Psoas muscle (tissue), 8 donors: ENCODE measurements around the gene DSE. TPM values are rescaled to one million over a fixed set of nuclear protein-coding genes. Genes with fewer than 3 reads are reported as not detected.

Source experiments
- ATAC-seq, 4 donors: fragments of 200-7000 bp; cut with Tn5 transposase; one replicate each; pipeline ENCODE4 v1.9.1; 2020; ENCODE audit warnings: moderate library complexity in 3 of 4, mild to moderate bottlenecking in 2 of 4
- DNase-seq, 2 donors: peaks; one replicate each; pipeline ENCODE4 v3.0.0-alpha.2; 2020
- H3K27ac ChIP-seq: fragments of 200-600 bp; one replicate; pipeline ENCODE4 v1.8.0; 2022
- H3K27me3 ChIP-seq, 3 donors: fragments of 200-600 bp in 1 of 3; one replicate each; pipeline versions ENCODE4 v1.6.1 to v1.8.0; 2013 to 2022; ENCODE audit warnings: low read length in 2 of 3, mild to moderate bottlenecking in 2 of 3, moderate library complexity in 1 of 3; ENCODE audit not compliant: insufficient read depth in 3 of 3
- H3K36me3 ChIP-seq, 2 donors: fragments of 200-600 bp in 1 of 2; one replicate each; pipeline versions ENCODE4 v1.6.1 to v1.8.0; 2013 to 2022; ENCODE audit warnings: low read depth in 1 of 2, mild to moderate bottlenecking in 1 of 2, moderate library complexity in 1 of 2; ENCODE audit not compliant: insufficient read depth in 1 of 2
- H3K4me1 ChIP-seq: fragments of 200-600 bp; one replicate; pipeline ENCODE4 v1.8.0; 2022
- H3K4me3 ChIP-seq: fragments of 200-600 bp; one replicate; pipeline ENCODE4 v1.8.0; 2022; ENCODE audit warnings: mild to moderate bottlenecking
- H3K9me3 ChIP-seq: fragments of 200-600 bp; one replicate; pipeline ENCODE4 v1.8.0; 2022
- WGBS, 3 donors: extraction: QIAGEN DNeasy Blood & Tissue Kit; methylation state at CpG; one replicate each; pipeline versions ENCODE4 v1.1.6 to v1.1.7; 2013; 5-methylcytosine and 5-hydroxymethylcytosine counted together
- intact Hi-C, 2 donors: fragments of 100-400 bp; cut with DNase I; formaldehyde crosslinking; loops; one replicate each; pipeline versions ENCODE4 v1.11.0 to v1.14.2; 2022
- polyA plus RNA-seq, 3 donors: library from polyadenylated mRNA; stranded (reverse); fragments of 200-250 nt; gene quantifications; one replicate each; pipeline ENCODE4 v1.2.3, GENCODE V29; 2013
- total RNA-seq, 4 donors: library from RNA; stranded (reverse); fragmentation: NEBNext Ultra II Directional in 2 of 4; extraction: Animal tissue kit (Norgen Biotek cat#: 25700) in 2 of 4; gene quantifications; one replicate each; pipeline versions ENCODE4 v1.2.1 to v1.2.4, GENCODE V29; 2021 to 2023
- TF ChIP-seq, protein P1 (sequence below): fragments of 200-600 bp; IDR thresholded peaks from one replicate; pipeline ENCODE4 v1.8.0; 2022; ENCODE audit warnings: antibody characterized with exemption
- donor health status: healthy with polysubstance abuse.
- donor health status: DM: no; HTN: no; CAD: no; lungs with moderate emphysema.
- donor health status: Bipolar disorder and iron deficiency.
- donor health status: healthy.
- donor health status: DM: yes; HTN: yes; CAD: no.
- donor health status: DM: no; HTN: no; CAD: no.
- donor health status: DM: no; HTN: no; CAD: no.
- donor health status: DM: yes; HTN: yes; CAD: no.

The DSE gene
- total and polyA plus RNA-seq, 7 donors: 2.3 to 26.7 (median 9.6) TPM

- no peaks in the 10 kb centered on the region for H3K4me1 ChIP-seq
- intact Hi-C loops: no loop called here
- TF ChIP-seq, protein P1, sequence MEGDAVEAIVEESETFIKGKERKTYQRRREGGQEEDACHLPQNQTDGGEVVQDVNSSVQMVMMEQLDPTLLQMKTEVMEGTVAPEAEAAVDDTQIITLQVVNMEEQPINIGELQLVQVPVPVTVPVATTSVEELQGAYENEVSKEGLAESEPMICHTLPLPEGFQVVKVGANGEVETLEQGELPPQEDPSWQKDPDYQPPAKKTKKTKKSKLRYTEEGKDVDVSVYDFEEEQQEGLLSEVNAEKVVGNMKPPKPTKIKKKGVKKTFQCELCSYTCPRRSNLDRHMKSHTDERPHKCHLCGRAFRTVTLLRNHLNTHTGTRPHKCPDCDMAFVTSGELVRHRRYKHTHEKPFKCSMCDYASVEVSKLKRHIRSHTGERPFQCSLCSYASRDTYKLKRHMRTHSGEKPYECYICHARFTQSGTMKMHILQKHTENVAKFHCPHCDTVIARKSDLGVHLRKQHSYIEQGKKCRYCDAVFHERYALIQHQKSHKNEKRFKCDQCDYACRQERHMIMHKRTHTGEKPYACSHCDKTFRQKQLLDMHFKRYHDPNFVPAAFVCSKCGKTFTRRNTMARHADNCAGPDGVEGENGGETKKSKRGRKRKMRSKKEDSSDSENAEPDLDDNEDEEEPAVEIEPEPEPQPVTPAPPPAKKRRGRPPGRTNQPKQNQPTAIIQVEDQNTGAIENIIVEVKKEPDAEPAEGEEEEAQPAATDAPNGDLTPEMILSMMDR: no peak
- H3K27ac ChIP-seq: no peak overlapping the region
- no peaks in the 10 kb centered on the region for H3K9me3 ChIP-seq
- no peak overlapping the region for H3K4me3 ChIP-seq
- ATAC-seq (no peak), DNase-seq (no peak)
- no peaks in the 10 kb centered on the region for H3K36me3 ChIP-seq
- 51 to 55% (median 52%) methylated on average over 1 of the region's 1 CpG for WGBS, 3 donors
- peaks cover 0 to 3% (median 0%) of the 10 kb centered on the region in 3 donors for H3K27me3 ChIP-seq
These were observed 104.4 kb downstream of the DSE start for GRCh38 chr6:116475141-116475540.

DNA sequence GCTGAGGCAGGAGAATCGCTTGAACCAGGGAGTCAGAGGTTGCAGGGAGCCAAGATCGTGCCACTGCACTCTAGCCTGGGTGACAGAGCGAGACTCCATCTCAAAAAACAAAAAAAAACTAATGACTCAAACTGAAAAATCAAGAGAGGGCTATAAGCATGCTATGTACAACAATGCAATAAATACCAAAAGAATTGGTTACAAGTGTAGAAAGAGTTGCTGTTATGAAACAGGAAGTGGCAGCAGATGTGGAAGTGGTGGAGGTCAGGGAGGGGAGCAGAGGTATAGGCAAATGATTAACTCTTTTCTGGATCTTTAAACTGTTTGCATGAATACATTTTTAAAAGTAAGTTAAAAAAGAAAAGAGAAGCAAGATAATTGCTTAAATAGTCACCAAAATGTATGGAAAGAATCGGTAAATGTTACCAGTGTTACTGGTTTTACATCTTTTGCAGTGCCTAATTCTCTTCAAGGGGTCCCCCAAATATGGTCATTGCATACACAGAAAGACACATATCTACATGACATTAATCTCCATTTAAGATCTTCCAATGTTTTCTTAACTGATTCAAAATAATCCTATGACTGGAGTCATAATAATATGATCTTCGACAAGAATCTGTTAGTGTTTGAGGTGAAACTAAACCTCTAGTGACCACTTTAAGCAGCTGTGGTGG is 105.4 kb downstream of the DSE start:
- H3K36me3 ChIP-seq: no peaks in the 10 kb centered on the region
- ATAC-seq (no peak), DNase-seq (no peak)
- H3K4me3 ChIP-seq: no peak overlapping the region
- H3K4me1 ChIP-seq: no peaks in the 10 kb centered on the region
- peaks cover 0 to 3% (median 0%) of the 10 kb centered on the region in 3 donors for H3K27me3 ChIP-seq
- H3K27ac ChIP-seq: no peak overlapping the region
- H3K9me3 ChIP-seq: no peaks in the 10 kb centered on the region
- 74 to 76% (median 75%) methylated on average over 5 of the region's 5 CpGs for WGBS, 3 donors
- TF ChIP-seq, protein P1: no peak
- intact Hi-C loops: no loop called here

- no peaks in the 10 kb centered on the region for H3K9me3 ChIP-seq
- ATAC-seq: no peak
- TF ChIP-seq, protein P1: no peak
- intact Hi-C loops: no loop called here
- H3K36me3 ChIP-seq: no peaks in the 10 kb centered on the region
- no peak overlapping the region for H3K27ac ChIP-seq
- WGBS, 3 donors: 63 to 88% (median 80%) methylated on average over 1 of the region's 1 CpG
- H3K4me1 ChIP-seq: no peaks in the 10 kb centered on the region
- no peak overlapping the region for H3K4me3 ChIP-seq
- no peaks in the 10 kb centered on the region for H3K27me3 ChIP-seq
- DNase-seq: no peak
These were observed 112.0 kb downstream of the DSE start for GRCh38 chr6:116482780-116483179.

- no peaks in the 10 kb centered on the region for H3K9me3 ChIP-seq
- 72 to 77% (median 74%) methylated on average over 2 of the region's 2 CpGs for WGBS, 3 donors
- no peak overlapping the region for H3K27ac ChIP-seq
- intact Hi-C loops: no loop called here
- no peaks in the 10 kb centered on the region for H3K27me3 ChIP-seq
- ATAC-seq (no peak), DNase-seq (no peak)
- H3K36me3 ChIP-seq: no peaks in the 10 kb centered on the region
- no peak overlapping the region for H3K4me3 ChIP-seq
- TF ChIP-seq, protein P1: no peak
- no peaks in the 10 kb centered on the region for H3K4me1 ChIP-seq
These were observed 112.9 kb downstream of the DSE start for GRCh38 chr6:116483616-116484015.
